HL-60/S4 (cell line): Measurements from ENCODE around the gene PCSK6.

Experiments used
- in situ Hi-C: fragments of 300-500 bp; cut with MboI; formaldehyde crosslinking; loops from 2 replicates; pipeline ENCODE4 v1.14.3; 2022; ENCODE audit warnings: low sequenced_read_pairs

The PCSK6 gene

GRCh38 chr15:101332061-101332467 is 157.4 kb downstream of the PCSK6 start:
- in situ Hi-C loops = no loop called here

GRCh38 chr15:101329867-101330380 is 159.6 kb downstream of the PCSK6 start:
- in situ Hi-C loops = no loop called here

- in situ Hi-C loops = no loop called here
Measured at GRCh38 chr15:101329309-101329863, 160.1 kb downstream of the PCSK6 start.

GRCh38 chr15:101328001-101328400 is 161.5 kb downstream of the PCSK6 start:
- in situ Hi-C loops = no loop called here

GRCh38 chr15:101327147-101327740 is 162.3 kb downstream of the PCSK6 start:
- in situ Hi-C loops = no loop called here

- in situ Hi-C loops = no loop called here
Measured at GRCh38 chr15:101326462-101327146, 162.9 kb downstream of the PCSK6 start.

- in situ Hi-C loops = no loop called here
Measured at GRCh38 chr15:101326026-101326315, 163.5 kb downstream of the PCSK6 start.

- in situ Hi-C loops = no loop called here
Measured at GRCh38 chr15:101325263-101326025, 164.1 kb downstream of the PCSK6 start.

- in situ Hi-C loops = no loop called here
Measured at GRCh38 chr15:101324524-101325177, 164.9 kb downstream of the PCSK6 start.

- in situ Hi-C loops = no loop called here
Measured at GRCh38 chr15:101323793-101324523, 165.5 kb downstream of the PCSK6 start.

- in situ Hi-C loops = no loop called here
Measured at GRCh38 chr15:101322854-101323477, 166.5 kb downstream of the PCSK6 start.

- in situ Hi-C loops = no loop called here
Measured at GRCh38 chr15:101322016-101322695, 167.4 kb downstream of the PCSK6 start.

GRCh38 chr15:101320501-101321052 is 168.9 kb downstream of the PCSK6 start:
- in situ Hi-C loops = no loop called here

- in situ Hi-C loops = no loop called here
Measured at GRCh38 chr15:101318839-101319238, 170.7 kb downstream of the PCSK6 start.

- in situ Hi-C loops = no loop called here
Measured at GRCh38 chr15:101318147-101318819, 171.2 kb downstream of the PCSK6 start.

GRCh38 chr15:101317336-101317872 is 172.1 kb downstream of the PCSK6 start:
- in situ Hi-C loops = no loop called here

GRCh38 chr15:101316529-101316928 is 173.0 kb downstream of the PCSK6 start:
- in situ Hi-C loops = no loop called here

GRCh38 chr15:101315736-101316135 is 173.8 kb downstream of the PCSK6 start:
- in situ Hi-C loops = no loop called here
